Retina (tissue), 1 donor: ENCODE measurements around the gene GCDH.
"Not testable (repeated sequence)": the region's sequence is repeated elsewhere in the genome, so short reads cannot be mapped to it uniquely, and the experiment has no call there.

Source experiments
- DNase-seq: peaks from one replicate; pipeline ENCODE4 v3.0.0-alpha.2; 2016

Gene GCDH

DNA sequence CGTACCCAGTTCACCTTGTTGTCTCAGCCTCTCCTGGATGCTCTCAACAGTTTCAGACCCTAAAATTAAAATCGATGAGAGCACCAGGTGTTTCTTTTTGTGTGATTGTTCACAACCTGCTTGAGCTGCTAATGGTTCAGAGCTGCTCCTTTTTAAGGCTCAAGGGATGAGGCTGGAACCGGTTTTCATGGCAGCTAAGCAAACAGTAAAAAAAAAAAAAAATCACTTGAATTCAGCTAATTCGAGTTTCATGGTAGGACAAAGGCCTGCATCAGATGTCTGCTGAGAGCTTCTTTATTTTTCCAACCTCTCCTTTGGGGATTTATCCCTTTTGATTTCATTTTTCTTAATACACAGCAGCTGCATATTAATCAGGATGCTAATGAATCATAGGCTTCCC lies 21.6 kb downstream of the GCDH start:
- no peak for DNase-seq

DNA sequence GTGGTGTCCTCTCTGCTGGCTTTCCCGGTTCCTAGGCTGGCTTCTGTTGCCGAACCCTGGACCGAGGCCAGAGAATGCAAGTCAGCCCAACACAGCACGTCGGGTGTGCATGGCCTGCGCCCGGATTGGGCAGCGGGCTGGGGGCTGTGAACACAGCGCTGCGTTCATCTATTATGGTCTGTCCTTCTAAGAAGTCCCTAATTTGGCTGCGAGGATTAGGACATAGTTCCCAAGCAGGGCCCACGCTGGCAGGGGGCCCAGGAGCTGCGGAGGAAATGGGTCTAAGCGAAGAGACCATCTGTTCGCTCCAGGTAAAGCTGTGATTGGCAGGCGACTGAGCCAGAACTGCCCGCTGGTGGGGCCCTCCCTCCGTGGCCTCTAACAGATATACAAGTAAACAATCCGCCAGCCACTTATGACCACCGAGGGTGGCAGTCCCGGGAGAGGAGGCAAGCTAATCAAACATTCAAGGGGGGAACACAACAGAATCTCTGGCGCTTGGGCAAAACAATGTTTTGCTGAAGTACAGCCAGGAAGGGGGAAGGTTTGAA lies 22.1 kb downstream of the GCDH start:
- peak; percentile 64 for DNase-seq

DNA sequence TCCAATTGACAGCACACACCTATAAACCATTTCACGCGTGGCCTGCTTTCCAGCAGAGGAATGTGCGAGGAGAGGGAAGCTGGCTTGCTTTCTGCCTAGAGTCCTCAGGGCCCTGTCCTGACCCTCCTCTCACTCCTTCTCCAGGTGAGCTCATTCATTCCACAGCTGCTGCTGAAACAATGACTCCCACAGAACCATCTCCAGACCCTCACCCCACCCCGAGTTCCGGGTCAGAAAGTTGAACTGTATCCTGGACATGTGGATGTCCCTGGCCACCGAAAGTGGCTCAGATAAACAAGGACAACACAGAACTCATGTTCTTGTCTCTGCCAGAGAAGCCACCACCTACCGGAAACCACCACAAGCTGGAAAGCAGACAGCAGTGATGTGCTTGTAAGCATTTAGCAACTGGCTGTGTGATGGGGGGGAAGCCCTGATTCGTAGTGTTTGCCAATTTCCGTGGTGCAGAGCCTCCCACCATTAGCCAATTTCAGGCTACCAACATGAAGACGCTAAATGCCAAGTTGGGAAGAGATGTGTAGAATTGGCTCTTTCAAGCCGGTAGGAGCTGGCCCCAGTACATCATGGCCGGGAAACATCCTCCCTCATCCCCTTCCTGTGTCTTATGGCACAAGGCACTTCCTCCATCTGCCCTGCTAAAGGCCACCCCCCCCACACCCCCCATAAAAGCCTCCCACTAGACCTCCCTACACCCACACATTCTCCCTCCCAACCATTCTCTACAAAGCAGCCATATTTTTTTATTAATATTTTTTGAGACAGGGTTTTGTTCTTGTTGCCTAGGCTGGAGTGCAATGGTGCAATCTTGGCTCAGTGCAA lies 23.1 kb downstream of the GCDH start:
- peak; percentile 24 for DNase-seq

DNA sequence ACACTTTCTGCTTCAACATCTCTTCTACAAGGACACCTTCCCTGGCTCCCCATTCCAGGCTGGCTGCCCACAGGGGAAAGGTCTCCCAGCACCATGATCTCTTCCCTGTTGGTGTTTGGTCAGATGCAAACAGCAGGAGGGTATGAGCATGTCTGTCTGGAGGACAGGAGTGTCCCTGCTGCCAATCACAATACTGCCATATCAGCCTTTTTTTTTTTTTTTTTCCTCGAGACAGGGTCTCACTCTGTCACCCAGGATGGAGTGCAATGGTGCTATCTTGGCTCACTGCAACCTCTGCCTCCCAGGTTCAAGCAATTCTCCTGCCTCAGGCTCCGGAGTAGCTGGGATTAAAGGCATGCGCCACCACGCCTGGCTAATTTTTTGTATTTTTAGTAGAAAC lies 24.9 kb downstream of the GCDH start:
- DNase-seq = not testable (repeated sequence)

DNA sequence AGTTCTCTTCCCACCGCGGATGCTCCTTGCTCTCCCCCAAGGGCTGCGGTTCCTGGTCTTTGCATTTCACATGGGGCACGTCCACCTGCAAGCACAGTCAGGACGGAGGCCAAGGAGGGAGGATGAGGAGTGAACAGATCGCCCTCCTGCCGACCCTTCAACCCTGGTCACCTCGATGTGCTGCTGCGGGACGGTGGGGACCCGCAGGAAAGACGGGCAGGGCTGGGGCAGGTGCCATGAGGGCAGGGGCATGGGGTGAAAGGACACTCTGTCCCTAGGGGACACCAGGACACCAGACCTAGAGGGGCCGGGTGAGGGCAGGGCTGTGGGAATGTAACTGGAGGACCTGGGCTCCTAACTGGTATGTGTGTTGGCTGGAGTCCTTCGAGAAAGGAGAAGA lies 27.3 kb downstream of the GCDH start:
- DNase-seq = no peak

DNA sequence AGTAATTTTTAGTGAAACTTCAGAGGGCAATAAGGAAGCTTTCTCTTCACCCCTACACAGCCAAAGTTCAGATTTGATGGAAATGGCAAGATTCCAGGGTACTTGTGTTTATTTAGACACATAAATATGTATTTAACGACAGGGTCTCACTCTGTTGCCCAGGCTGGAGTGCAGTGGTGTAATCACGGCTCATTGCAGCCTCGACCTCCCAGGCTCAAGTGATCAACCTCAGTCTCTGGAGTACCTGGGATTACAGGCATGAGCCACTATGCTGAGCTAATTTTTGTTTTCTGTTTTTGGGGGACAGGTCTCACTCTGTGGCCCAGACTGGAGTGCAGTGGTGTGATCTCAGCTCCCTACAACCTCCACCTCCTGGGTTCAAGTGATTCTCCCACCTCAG lies 30.1 kb downstream of the GCDH start:
- no peak for DNase-seq

DNA sequence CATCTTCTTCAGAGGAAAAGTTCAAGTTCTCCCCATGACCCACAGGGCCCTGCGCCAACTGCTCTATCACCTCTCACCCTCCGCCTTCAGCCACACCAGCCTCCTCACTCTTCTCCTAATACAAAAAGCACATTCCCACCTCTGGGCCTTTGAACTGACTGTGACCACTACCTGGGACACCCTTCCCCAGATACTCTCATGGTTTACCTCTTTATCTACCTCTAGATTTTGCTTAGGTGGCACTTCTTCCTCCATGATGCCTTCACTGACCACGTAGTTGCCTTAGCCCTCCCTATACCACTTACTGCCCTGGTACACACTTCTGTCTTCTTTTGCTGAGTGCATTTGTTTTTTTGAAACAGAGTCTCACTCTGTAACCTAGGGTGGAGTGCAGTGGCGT lies 32.0 kb downstream of the GCDH start:
- no peak for DNase-seq

DNA sequence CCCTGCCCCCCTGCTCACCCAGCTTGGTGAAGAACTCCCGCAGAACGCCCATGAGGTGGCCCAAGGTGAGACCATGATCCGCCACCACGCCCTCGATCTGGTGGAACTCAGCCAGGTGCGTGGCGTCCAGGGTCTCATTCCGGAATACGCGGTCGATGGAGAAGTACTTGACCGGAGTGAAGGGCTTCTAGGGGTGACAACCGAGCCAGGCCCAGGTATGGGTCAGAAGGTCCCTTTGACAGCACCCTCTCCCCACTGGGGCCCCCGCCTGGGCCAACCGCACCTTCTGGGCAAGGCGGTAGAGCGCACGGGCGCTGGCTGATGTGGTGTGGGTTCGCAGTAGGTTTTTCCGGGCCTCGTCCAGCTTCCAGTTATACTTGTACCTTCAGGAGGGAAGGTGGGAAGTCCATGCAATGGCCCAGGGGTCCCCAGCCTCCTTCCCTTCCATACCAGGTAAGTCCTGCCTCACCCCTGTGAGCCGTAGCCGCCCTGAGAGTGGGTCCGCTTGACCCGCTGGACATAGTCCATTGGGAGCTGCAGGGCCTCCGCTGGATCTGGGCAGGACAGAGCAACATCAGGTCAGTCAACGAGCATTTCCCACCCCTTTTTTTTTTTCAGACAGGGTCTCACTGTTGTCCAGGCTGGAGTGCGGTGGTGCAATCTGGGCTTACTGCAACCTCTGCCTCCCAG lies 33.8 kb downstream of the GCDH start:
- no peak for DNase-seq

DNA sequence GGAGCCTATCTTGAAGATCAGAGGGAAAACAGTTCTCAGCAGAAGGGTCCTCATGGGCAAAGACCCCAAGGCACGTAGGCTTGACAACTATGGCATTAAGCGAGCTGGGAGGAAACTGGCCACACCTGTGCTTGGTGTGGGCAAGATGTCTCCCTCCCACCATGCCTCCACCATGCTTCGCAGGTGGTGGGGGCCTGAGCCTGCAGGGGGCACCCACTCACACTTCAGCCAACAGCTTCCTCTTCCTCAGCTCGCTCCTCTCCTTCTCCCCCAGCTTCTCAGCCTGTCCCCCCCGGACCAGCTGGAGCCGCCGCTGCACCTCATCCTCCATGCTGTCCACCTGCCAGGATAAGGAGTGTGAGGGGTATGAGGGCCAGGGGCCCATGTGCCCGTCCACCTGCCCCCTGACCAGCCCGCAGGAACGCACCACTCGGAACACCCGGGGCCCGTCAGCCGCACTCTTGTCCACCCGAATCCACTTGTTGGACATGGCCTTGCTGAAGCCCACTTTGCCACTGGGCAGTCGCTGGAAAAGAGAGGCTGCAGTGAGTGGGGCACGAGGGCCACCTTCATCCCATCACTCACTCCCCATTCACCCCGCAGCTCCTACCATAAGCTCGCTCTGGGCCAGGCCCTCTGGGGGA lies 39.2 kb downstream of the GCDH start:
- no peak for DNase-seq

DNA sequence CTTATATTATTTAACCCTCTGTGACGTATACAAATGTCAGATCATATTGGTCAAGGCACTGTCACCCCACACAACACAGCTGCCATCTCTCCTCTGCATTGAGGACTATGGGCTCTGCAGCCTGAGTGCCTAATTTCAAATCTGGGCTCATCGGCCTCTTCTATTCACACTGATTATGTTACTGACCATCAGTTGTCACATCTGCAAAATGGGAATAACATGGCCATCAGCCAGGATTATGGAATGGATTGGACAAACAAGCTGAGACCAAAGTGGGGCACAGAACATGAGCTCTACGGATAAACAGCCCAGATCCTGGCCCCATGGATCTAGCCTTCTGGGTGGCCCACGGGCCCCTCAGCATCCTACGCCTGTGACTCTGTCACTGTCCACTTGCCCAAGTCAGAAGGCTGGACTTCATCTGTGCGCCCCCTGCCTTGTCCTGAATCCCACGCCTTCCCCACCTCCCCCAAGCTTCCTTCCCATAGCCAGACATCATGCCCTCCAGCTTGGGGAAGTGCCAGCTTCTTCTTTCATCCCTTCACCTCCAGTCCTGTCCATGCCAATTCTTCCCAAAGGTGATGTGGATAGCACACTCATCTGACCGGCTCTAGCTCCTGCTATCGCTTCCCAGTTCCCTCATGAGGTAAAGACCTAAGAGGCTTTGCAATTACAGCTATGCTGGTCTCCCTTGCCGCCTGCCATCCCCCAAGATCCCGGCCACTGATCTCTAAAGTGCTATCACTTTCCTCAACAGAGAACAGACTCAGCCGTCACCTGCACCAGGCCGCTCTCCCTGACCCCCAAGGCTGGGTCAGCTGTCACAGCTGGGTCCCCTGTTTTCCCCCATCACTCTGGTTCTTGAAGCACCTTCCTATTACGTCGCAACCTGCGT lies 41.7 kb downstream of the GCDH start:
- DNase-seq = no peak

DNA sequence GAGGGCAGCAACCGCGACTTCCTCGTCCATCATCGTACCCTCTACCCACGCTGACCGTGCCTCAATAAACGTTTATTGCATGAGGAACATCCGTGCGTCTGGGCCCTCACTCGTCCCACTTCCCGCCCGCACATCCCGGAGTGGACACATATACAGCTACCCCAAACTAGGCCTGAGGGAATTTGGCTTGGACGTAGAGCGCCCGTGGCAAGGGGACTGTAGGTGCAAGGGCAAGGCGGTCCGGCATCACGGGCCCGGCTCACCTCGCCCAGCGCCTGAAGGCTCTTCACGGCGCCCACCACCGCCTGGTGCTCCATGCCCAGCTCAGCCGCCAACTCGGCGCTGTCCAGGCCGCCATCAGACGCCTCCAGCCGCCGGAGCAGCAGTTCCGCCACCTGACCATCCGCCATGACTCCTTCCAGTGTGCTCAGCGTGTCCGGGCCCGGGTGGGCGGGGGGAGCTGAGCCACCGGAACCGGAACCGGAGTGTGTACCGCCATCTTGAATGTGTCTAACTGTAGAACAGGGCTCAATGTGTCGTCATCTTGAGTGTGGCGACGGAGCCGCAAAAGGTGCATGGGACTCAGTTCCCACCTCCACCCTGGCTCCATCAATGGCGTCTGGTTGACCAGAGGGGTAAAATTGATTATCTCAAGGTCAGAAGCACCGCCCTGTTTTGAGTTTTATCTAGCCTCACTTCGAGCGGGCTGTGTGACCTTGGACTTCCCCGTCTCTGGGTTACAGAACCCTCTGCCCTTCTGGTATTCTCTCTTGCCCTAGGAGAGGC lies 42.5 kb downstream of the GCDH start, which contains the start of gene FARSA:
Gene FARSA, minus strand, starts transcription at position 425 of the 786 bp plus-strand sequence. Its CDS starts 15 bp downstream, at position 410.
- peak; percentile 92 for DNase-seq

DNA sequence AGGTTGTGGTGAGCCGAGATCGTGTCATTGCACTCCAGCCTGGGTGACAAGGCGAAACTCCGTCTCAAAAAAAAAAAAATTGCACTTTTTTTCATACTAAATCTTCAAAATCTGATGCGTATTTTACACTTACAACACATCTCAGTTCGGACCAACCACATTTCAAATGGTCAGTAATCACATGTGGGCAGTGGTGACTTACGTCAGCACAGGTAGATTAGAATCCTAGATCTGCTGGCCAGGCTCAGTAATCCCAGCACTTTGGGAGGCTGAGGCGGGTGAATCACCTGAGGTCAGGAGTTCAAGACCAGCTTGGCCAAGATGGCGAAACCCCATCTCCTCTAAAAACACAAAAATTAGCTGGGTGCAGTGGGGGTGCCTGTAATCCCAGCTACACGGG lies 44.1 kb downstream of the GCDH start:
- DNase-seq = no peak

DNA sequence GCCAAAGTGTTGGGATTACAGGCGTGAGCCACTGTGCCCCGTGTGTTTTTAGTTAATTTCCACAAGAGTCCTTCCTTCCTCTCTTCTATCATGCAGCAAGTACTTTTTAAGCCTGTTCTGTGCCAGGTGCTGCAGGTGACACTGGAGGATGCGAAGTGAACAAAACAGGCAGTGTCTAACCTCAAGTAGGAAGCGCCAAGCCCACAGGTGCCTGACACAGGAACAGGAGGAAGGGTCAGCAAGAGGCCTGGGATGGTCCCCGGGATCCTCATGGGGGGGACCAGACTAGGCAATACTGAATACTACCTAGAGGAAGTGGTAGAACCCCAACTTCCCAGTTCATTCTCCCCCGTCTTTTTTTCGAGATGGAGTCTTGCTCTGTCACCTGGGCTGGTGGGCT lies 45.6 kb downstream of the GCDH start:
- DNase-seq = no peak

DNA sequence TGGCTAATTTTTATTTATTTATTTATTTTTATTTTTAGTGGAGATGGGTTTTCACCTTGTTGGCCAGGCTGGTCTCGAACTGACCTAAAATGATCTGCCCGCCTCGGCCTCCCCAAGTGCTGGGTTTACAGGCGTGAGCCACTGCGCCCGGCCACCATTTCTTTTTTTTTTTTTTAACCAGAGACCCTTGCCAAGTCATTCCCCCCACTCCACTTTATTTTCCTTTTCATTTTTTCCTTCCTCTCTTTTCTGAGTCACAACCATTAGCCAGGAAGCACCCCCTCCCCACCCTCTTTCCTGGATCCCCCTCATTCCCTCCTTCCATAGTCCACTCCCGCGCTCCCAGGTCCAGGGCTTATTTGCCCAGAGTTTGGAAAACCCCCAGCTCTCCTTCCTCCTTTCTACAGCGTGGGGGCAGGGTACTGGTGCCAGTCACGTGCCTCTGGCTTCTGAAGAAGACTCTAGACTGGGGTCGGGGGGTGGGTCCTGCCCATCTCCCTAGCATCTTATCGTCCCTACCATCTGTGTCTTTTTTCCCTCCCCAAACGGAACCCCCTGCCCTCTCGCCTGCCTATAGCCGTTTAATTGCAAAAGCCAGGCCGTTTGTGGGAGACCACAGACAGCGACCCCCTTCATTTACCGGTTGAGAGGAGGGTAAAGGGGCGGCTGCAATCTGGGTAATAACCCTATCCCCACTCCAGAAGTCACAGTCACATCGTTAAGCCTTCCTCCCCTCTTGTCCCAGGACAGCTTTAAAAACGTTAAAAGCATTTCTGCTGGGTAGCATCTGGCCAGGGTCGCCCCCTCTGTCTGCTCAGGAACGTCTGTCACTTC lies 46.4 kb downstream of the GCDH start:
- DNase-seq = no peak

DNA sequence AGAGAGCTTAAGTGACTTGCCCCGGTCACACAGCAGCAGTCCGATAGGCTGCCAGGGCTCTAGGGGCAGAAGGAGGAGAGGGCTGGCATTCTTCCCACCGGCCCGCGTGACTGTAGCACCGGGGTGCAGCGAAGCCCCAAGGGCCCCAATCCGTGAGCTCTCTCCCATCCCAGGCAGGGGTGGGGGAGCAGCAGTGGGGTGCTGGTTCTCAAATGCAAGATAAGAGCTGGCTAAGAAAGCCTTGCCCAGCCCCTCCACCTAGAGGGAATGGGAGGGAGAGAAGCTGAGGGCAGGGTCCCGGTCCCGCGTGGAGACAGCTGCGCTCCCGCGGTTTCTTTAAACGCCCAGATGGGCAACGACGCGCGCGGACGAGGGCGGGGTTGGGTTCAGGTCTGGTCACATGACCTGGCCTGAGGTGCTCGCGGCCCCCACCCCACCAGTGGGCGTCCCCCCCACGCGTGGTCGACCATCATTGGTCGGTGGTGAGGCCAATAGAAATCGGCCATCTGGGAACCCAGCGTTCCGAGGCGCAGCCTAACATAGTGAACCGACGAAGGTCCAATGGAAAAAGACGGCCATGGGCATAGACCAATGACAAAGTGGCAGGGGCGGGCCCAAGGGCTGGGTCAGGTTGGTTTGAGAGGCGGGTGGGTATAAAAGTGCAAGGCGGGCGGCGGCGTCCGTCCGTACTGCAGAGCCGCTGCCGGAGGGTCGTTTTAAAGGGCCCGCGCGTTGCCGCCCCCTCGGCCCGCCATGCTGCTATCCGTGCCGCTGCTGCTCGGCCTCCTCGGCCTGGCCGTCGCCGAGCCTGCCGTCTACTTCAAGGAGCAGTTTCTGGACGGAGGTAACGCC lies 47.2 kb downstream of the GCDH start, which contains the start of gene CALR:
Gene CALR, plus strand, starts transcription at position 683 of the 852 bp plus-strand sequence. Its CDS starts 71 bp downstream, at position 754.
- peak; percentile 99 for DNase-seq

DNA sequence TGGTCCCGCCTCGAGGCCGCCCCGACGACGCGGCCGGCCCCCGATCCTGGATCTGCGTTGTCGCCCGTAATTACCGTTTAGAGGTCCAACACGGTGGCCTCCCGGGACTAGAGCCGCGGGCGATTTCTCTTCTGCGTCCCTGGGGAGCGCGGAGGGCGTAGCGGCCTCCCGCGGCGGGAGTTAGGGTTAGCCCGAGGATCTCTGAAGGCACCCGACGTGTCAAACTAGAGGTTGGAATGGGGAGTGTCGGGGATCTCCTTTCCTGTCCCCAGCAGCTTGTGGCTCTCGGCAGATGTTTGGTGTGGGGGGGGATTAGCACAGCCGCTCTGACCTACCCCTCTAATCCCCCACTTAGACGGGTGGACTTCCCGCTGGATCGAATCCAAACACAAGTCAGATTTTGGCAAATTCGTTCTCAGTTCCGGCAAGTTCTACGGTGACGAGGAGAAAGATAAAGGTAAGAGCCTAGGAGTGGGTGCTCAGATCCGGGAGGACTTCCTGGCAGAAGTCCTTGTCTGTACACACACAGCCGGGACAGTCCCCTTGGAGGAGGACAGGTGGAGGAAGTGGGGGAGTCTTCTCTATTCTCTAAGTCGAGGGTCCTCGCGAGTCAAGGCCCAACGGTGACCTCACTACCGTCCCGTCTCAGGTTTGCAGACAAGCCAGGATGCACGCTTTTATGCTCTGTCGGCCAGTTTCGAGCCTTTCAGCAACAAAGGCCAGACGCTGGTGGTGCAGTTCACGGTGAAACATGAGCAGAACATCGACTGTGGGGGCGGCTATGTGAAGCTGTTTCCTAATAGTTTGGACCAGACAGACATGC lies 48.0 kb downstream of the GCDH start:
- DNase-seq = no peak

DNA sequence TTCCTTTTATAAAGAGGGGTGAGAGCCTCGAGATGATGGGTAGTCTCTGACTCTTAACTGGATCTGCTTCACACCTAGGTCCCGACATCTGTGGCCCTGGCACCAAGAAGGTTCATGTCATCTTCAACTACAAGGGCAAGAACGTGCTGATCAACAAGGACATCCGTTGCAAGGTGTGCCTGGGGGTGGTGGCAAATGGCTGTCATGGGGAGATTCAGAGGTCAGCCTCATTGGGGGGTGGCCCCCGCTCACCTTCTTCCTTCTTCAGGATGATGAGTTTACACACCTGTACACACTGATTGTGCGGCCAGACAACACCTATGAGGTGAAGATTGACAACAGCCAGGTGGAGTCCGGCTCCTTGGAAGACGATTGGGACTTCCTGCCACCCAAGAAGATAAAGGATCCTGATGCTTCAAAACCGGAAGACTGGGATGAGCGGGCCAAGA lies 49.0 kb downstream of the GCDH start:
- DNase-seq = no peak

DNA sequence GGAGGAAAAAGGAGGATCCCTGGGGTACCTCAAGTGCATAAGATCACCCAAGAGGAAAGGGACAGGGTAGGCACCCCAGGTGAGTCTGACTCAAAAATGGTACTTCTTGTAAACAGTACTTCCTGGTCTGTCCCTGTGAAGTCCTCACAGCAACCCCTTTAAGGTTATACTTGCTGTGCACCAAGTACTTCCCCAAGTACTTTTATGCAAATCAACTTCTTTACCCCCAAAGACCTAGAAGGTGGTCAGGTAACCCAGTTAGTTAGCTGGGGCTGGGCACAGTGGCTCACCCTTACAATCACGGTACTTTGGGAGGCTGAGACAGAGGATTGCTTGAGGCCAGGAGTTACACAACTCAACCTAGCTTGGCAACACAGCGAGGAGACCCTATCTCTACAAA lies 49.9 kb downstream of the GCDH start:
- DNase-seq = no peak
